HEK293 (cell line): ENCODE measurements around the gene ESRRA.

Experiments used
- CTCF ChIA-PET: fragments of 350-600 bp; formaldehyde crosslinking; extraction: SDS; loops from one replicate; lab custom pipeline; 2021; ENCODE audit warnings: antibody characterized with exemption; lab: Yijun Ruan, JAX
- POLR2A ChIA-PET: fragments of 300-600 bp; formaldehyde crosslinking; extraction: SDS; loops from one replicate; lab custom pipeline; 2020; ENCODE audit warnings: antibody characterized with exemption, inconsistent platforms; lab: Yijun Ruan, JAX
- H3K27ac ChIP-seq: fragments of 200-500 bp; sonication (Bioruptor generic); 2 replicates; pipeline ENCODE4 v1.5.1; 2014; ENCODE audit warnings: low read depth, low read length, control low read depth, inconsistent platforms; ENCODE audit errors: extremely low read depth
- H3K36me3 ChIP-seq, 2 experiments: fragments of 200-500 bp in 1 of 2; sonication (Bioruptor generic) in 1 of 2; 1 replicate in 1 of 2; 2 replicates in 1 of 2; pipeline ENCODE4 v1.5.1; 2014 to 2017; ENCODE audit warnings: inconsistent platforms in 2 of 2, low read length in 2 of 2; ENCODE audit not compliant: control insufficient read depth in 2 of 2, insufficient read depth in 1 of 2
- H3K4me1 ChIP-seq: fragments of 200-500 bp; sonication (Bioruptor generic); 2 replicates; pipeline ENCODE4 v1.5.1; 2014; ENCODE audit warnings: mild to moderate bottlenecking, low read length, inconsistent platforms; ENCODE audit not compliant: control insufficient read depth, insufficient read depth
- H3K4me3 ChIP-seq: 2 replicates; pipeline ENCODE4 v1.5.1; 2011; ENCODE audit warnings: low read depth, mild to moderate bottlenecking, control low read depth, low read length, moderate library complexity
- H3K9me3 ChIP-seq: fragments of 200-500 bp; sonication (Bioruptor generic); 2 replicates; pipeline ENCODE4 v1.5.1; 2014; ENCODE audit warnings: low read depth, low read length, inconsistent platforms; ENCODE audit not compliant: control insufficient read depth, insufficient read depth
- HOXA7 ChIP-seq: sonication (generic); formaldehyde crosslinking; IDR thresholded peaks from 2 replicates; pipeline ENCODE4 v1.8.1; 2022; ENCODE audit warnings: missing genetic modification reagents, borderline replicate concordance
- KLF10 ChIP-seq: fragments of 450-650 bp; IDR thresholded peaks from 2 replicates; pipeline ENCODE4 v1.5.1; 2018; ENCODE audit warnings: missing biosample characterization, mild to moderate bottlenecking, missing genetic modification characterization
- KLF7 ChIP-seq: fragments of 450-650 bp; formaldehyde crosslinking; IDR thresholded peaks from 2 replicates; pipeline ENCODE4 v1.5.1; 2016; ENCODE audit warnings: missing biosample characterization, missing genetic modification characterization, borderline replicate concordance
- REPIN1 ChIP-seq: fragments of 450-650 bp; formaldehyde crosslinking; IDR thresholded peaks from 2 replicates; pipeline ENCODE4 v1.5.1; 2017; ENCODE audit warnings: missing biosample characterization, missing genetic modification characterization, low read depth
- ZBTB17 ChIP-seq: fragments of 450-650 bp; formaldehyde crosslinking; IDR thresholded peaks from 2 replicates; pipeline ENCODE4 v1.5.1; 2016; ENCODE audit warnings: missing biosample characterization, missing genetic modification characterization
- ZBTB48 ChIP-seq: fragments of 450-650 bp; formaldehyde crosslinking; IDR thresholded peaks from 2 replicates; pipeline ENCODE4 v1.5.1; 2016; ENCODE audit warnings: missing biosample characterization, missing genetic modification characterization
- ZNF133 ChIP-seq: fragments of 450-650 bp; formaldehyde crosslinking; IDR thresholded peaks from 2 replicates; pipeline ENCODE4 v1.5.1; 2016; ENCODE audit warnings: missing biosample characterization, missing genetic modification characterization
- ZNF416 ChIP-seq: fragments of 450-650 bp; formaldehyde crosslinking; IDR thresholded peaks from 2 replicates; pipeline ENCODE4 v1.5.1; 2016; ENCODE audit warnings: missing biosample characterization, missing genetic modification characterization
- ZNF555 ChIP-seq: fragments of 450-650 bp; formaldehyde crosslinking; conservative IDR thresholded peaks from 2 replicates; pipeline ENCODE4 v1.5.1; 2017; ENCODE audit warnings: missing biosample characterization, mild to moderate bottlenecking, missing genetic modification characterization, inconsistent platforms
- ZNF560 ChIP-seq: fragments of 450-650 bp; formaldehyde crosslinking; IDR thresholded peaks from 2 replicates; pipeline ENCODE4 v1.5.1; 2017; ENCODE audit warnings: missing biosample characterization, missing genetic modification characterization, borderline replicate concordance
- ZNF571 ChIP-seq: fragments of 450-650 bp; formaldehyde crosslinking; IDR thresholded peaks from 2 replicates; pipeline ENCODE4 v1.5.0; 2017; ENCODE audit warnings: missing biosample characterization, missing genetic modification characterization
- ZNF624 ChIP-seq: fragments of 450-650 bp; formaldehyde crosslinking; IDR thresholded peaks from 2 replicates; pipeline ENCODE4 v1.5.1; 2017; ENCODE audit warnings: missing biosample characterization, missing genetic modification characterization
- ZSCAN18 ChIP-seq: fragments of 450-650 bp; formaldehyde crosslinking; IDR thresholded peaks from 2 replicates; pipeline ENCODE4 v1.5.1; 2016; ENCODE audit warnings: missing biosample characterization, missing genetic modification characterization
- TF ChIP-seq, protein P1 (sequence below): fragments of 450-650 bp; formaldehyde crosslinking; IDR thresholded peaks from 2 replicates; pipeline ENCODE4 v1.5.1; 2016; ENCODE audit warnings: missing biosample characterization, missing genetic modification characterization
- TF ChIP-seq, protein P2 (sequence below): fragments of 450-650 bp; formaldehyde crosslinking; IDR thresholded peaks from 2 replicates; pipeline ENCODE4 v1.5.1; 2016; ENCODE audit warnings: missing biosample characterization, missing genetic modification characterization, low read depth
- TF ChIP-seq, protein P3 (sequence below): fragments of 450-650 bp; formaldehyde crosslinking; IDR thresholded peaks from 2 replicates; pipeline ENCODE4 v1.5.1; 2016; ENCODE audit warnings: missing biosample characterization, missing genetic modification characterization
- TF ChIP-seq, protein P4 (sequence below): fragments of 450-650 bp; formaldehyde crosslinking; IDR thresholded peaks from 2 replicates; pipeline ENCODE4 v1.5.1; 2016; ENCODE audit warnings: missing biosample characterization, missing genetic modification characterization

Gene ESRRA

DNA sequence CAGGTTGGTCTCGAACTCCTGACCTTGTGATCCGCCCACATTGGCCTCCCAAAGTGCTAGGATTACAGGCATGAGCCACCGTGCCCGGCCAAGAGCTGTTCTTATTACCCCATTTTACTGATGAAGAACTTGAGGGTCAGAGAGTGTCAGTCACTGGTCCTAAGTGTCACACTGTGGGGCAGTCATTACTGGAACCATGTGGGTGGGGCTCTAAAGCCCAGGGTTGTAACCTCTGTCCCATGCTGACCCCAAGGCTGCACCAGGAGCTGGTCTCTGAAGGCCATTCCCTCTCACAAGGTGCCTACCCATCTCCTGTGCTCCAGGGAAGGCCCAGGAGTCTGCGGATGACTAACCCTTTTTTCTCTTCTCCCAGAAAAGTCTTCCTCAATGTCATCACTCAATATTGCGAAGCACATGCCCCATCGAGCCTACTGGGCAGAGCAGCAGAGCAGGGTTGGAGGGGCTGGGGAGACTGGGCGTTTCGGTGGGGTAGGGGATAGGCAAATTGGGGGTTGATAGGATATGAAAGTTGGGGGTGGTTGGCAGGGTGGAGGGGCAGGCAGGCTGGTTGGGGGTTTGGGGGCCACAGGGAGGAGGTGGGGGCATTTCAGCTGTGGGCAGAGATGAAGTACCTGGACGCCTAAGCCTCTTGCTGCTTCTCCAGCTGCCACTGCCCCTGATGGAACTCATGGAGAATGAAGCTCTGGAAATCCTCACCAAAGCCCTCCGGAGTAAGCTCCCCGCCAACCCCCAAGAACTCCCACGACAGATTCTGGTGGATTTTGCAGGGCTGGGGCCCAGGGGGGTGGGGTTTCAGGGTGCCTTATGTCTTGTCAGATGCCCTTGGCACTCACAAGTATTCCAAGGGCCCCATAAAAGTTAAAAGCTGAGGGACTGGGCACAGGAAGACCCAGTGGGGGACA, 2.0 kb upstream of the ESRRA start (continued):
- TF ChIP-seq ZNF555 (tag by site-specific recombination): no peak
- TF ChIP-seq, all 188 proteins: peak for 0

DNA sequence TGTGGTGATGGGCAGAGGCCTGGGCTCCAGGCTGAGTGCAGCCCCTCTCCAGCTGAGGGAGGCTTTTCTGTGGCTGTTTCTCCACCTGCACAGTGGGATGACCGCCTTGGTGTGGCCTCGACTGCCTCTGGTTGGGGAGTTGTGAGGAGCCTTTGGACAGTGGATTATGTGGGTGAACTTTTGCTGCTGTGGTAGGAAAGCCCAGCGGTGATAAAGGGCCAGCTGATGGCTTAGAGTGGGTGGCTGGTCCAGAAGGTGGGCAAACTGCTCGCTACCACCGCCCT, 1.4 kb upstream of the ESRRA start:
- ChIA-PET POLR2A (interaction anchor here (0.9 to 3.6 kb wide), 11 partner anchors 14 to 1463 kb away, joined by 3 to 43 read pairs (median 7); partner anchors contain the start of genes BAD, FKBP2, GPR137 and PRDX5), CTCF (interaction anchor here (0.6 to 5.8 kb wide), 30 partner anchors 8 to 1543 kb away, joined by 3 to 81 read pairs (median 5); partner anchors contain the start of genes FERMT3, FKBP2, PLCB3 and PPP1R14B)
- no peaks in the 10 kb centered on the region for H3K4me1 ChIP-seq
- H3K27ac ChIP-seq: no peak overlapping the region
- H3K4me3 ChIP-seq: no peak overlapping the region
- TF ChIP-seq ZBTB17 (tag by site-specific recombination): no peak
- TF ChIP-seq ZNF571: no peak
- no peak for TF ChIP-seq ZNF133 (tag by site-specific recombination)
- TF ChIP-seq, protein P1, sequence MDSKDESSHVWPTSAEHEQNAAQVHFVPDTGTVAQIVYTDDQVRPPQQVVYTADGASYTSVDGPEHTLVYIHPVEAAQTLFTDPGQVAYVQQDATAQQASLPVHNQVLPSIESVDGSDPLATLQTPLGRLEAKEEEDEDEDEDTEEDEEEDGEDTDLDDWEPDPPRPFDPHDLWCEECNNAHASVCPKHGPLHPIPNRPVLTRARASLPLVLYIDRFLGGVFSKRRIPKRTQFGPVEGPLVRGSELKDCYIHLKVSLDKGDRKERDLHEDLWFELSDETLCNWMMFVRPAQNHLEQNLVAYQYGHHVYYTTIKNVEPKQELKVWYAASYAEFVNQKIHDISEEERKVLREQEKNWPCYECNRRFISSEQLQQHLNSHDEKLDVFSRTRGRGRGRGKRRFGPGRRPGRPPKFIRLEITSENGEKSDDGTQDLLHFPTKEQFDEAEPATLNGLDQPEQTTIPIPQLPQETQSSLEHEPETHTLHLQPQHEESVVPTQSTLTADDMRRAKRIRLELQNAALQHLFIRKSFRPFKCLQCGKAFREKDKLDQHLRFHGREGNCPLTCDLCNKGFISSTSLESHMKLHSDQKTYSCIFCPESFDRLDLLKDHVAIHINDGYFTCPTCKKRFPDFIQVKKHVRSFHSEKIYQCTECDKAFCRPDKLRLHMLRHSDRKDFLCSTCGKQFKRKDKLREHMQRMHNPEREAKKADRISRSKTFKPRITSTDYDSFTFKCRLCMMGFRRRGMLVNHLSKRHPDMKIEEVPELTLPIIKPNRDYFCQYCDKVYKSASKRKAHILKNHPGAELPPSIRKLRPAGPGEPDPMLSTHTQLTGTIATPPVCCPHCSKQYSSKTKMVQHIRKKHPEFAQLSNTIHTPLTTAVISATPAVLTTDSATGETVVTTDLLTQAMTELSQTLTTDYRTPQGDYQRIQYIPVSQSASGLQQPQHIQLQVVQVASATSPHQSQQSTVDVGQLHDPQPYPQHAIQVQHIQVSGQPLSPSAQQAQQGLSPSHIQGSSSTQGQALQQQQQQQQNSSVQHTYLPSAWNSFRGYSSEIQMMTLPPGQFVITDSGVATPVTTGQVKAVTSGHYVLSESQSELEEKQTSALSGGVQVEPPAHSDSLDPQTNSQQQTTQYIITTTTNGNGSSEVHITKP (tag by site-specific recombination): no peak
- no peak for TF ChIP-seq KLF7 (tag by site-specific recombination)
- TF ChIP-seq, protein P2, sequence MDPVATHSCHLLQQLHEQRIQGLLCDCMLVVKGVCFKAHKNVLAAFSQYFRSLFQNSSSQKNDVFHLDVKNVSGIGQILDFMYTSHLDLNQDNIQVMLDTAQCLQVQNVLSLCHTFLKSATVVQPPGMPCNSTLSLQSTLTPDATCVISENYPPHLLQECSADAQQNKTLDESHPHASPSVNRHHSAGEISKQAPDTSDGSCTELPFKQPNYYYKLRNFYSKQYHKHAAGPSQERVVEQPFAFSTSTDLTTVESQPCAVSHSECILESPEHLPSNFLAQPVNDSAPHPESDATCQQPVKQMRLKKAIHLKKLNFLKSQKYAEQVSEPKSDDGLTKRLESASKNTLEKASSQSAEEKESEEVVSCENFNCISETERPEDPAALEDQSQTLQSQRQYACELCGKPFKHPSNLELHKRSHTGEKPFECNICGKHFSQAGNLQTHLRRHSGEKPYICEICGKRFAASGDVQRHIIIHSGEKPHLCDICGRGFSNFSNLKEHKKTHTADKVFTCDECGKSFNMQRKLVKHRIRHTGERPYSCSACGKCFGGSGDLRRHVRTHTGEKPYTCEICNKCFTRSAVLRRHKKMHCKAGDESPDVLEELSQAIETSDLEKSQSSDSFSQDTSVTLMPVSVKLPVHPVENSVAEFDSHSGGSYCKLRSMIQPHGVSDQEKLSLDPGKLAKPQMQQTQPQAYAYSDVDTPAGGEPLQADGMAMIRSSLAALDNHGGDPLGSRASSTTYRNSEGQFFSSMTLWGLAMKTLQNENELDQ (tag by site-specific recombination): no peak
- TF ChIP-seq ZBTB48 (tag by site-specific recombination): no peak
- TF ChIP-seq HOXA7 (CRISPR knock-in tag): no peak
- no peak for TF ChIP-seq ZNF624 (tag by site-specific recombination)
- TF ChIP-seq ZNF416 (tag by site-specific recombination): no peak
- TF ChIP-seq, protein P3, sequence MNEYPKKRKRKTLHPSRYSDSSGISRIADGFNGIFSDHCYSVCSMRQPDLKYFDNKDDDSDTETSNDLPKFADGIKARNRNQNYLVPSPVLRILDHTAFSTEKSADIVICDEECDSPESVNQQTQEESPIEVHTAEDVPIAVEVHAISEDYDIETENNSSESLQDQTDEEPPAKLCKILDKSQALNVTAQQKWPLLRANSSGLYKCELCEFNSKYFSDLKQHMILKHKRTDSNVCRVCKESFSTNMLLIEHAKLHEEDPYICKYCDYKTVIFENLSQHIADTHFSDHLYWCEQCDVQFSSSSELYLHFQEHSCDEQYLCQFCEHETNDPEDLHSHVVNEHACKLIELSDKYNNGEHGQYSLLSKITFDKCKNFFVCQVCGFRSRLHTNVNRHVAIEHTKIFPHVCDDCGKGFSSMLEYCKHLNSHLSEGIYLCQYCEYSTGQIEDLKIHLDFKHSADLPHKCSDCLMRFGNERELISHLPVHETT (tag by site-specific recombination): no peak
- no peak for TF ChIP-seq ZNF560 (tag by site-specific recombination)
- TF ChIP-seq KLF10 (tag by site-specific recombination): no peak
- TF ChIP-seq REPIN1: no peak
- TF ChIP-seq, protein P4, sequence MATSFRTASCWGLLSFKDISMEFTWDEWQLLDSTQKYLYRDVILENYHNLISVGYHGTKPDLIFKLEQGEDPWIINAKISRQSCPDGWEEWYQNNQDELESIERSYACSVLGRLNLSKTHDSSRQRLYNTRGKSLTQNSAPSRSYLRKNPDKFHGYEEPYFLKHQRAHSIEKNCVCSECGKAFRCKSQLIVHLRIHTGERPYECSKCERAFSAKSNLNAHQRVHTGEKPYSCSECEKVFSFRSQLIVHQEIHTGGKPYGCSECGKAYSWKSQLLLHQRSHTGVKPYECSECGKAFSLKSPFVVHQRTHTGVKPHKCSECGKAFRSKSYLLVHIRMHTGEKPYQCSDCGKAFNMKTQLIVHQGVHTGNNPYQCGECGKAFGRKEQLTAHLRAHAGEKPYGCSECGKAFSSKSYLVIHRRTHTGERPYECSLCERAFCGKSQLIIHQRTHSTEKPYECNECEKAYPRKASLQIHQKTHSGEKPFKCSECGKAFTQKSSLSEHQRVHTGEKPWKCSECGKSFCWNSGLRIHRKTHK (tag by site-specific recombination): no peak
- TF ChIP-seq ZSCAN18 (tag by site-specific recombination): no peak
- H3K9me3 ChIP-seq: no peaks in the 10 kb centered on the region
- H3K36me3 ChIP-seq: peaks cover 0 to 5% of the 10 kb centered on the region in 2 experiments; a peak in 1 of 3 replicates
